GM12864 (cell line): ENCODE measurements around the gene NPAS1.
A peak's percentile ranks its signal among the peaks of the same experiment; 100 is the strongest.
"Not testable (repeated sequence)": the region's sequence is repeated elsewhere in the genome, so short reads cannot be mapped to it uniquely, and the experiment has no call there.

Experiments used
- DNase-seq: peaks from one replicate; pipeline ENCODE4 v3.0.0-alpha.2; 2011; ENCODE audit warnings: low read depth
- H3K4me3 ChIP-seq: 2 replicates; pipeline ENCODE4 v1.5.1; 2011; ENCODE audit warnings: mild to moderate bottlenecking, low read depth, low read length, control low read depth
- TF ChIP-seq, protein P1 (sequence below): IDR thresholded peaks from 2 replicates; pipeline ENCODE4 v1.5.1; 2011; ENCODE audit warnings: low read depth, mild to moderate bottlenecking, moderate library complexity, low read length, control low read depth, inconsistent platforms; ENCODE audit errors: missing control alignments

NPAS1 gene

DNA sequence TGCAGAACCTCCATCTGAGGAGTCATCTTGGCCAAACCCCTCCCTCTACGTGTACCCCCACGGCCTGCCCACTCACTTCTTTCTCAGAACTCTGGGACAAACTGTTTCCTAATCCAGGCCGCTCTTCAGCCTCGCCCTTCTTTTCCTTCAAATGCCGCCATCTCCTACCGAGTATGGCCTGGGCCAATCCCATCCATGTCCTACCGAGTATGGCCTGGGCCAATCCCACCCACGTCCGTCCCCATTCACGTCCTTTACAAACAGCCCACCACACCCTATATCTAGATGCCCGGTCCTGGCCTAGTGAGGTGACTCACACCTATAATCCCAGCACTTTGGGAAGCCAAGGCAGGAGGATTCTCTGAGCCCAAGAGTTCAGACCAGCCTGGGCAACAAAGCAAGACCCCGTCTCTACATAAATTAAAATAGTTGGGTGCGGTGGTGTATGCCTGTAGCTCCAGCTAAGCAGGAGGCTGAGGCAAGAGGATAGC lies 27.7 kb downstream of the NPAS1 start:
- DNase-seq, result no peak
- TF ChIP-seq, protein P1, sequence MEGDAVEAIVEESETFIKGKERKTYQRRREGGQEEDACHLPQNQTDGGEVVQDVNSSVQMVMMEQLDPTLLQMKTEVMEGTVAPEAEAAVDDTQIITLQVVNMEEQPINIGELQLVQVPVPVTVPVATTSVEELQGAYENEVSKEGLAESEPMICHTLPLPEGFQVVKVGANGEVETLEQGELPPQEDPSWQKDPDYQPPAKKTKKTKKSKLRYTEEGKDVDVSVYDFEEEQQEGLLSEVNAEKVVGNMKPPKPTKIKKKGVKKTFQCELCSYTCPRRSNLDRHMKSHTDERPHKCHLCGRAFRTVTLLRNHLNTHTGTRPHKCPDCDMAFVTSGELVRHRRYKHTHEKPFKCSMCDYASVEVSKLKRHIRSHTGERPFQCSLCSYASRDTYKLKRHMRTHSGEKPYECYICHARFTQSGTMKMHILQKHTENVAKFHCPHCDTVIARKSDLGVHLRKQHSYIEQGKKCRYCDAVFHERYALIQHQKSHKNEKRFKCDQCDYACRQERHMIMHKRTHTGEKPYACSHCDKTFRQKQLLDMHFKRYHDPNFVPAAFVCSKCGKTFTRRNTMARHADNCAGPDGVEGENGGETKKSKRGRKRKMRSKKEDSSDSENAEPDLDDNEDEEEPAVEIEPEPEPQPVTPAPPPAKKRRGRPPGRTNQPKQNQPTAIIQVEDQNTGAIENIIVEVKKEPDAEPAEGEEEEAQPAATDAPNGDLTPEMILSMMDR, result no peak
- peak overlapping the region; percentile 77 for H3K4me3 ChIP-seq

DNA sequence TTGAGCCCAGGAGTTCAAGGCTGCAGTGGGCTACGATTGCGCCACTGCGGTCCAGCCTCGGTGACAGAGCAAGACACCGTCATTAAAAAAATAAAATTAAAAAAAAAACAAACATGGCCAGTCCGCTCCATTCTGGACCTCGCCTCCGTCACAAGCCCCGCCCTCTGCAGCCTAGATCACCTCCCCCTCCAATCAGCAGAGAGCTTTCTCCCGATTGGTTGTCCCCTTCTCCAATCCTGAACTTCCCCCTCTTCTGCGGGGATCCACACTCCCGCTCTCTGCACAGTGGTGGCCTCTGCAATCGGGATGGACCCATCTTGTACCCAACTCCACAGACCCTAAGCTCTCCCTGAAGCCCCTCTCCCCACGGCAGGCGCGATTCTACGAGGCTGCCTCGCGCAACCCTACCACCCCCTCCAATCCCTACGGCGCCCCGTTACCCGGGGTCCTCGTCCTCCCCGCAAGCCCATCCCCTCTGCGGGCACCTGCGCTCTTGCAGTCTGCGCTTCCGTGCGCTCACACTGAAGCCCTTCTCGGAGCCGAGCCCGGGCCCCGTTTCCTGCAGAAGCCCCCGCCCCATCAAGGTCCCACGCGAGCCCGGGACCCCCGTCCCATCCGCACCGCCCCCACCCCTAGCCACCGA lies 28.2 kb downstream of the NPAS1 start:
- peak; percentile 67 for DNase-seq
- TF ChIP-seq, protein P1, result no peak
- peak overlapping the region; percentile 77 for H3K4me3 ChIP-seq

DNA sequence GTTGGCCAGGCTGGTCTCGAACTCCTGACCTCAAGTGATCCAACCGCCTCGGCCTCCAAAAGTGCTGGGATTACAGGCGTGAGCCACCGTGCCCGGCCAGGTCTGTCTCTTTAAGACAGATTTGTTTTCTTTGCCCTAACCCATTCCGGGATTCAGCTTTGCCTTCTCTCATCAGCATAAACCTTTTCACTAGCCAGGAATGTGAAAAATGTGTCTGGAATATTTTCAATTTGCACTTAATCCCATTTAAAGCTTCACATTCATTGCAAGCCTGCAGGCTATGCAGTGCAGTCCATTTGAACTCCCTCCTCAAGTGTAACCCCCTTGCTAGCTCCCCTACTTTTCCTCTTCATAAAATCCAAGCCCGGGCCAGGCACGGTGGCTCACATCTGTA lies 29.7 kb downstream of the NPAS1 start:
- no peak for DNase-seq

GRCh38 chr19:47050562-47050961 lies 30.9 kb downstream of the NPAS1 start:
- not testable (repeated sequence) for H3K4me3 ChIP-seq, DNase-seq

More for the DNA sequence above, 29.7 kb downstream of the NPAS1 start:
- TF ChIP-seq, protein P1, result no peak
- peak overlapping the region; percentile 21; the same call in 1 of the 2 replicates for H3K4me3 ChIP-seq

- DNase-seq, result no peak
- TF ChIP-seq, protein P1, result no peak
- H3K4me3 ChIP-seq, result no peak overlapping the region
Observed at GRCh38 chr19:47056411-47056810, 36.8 kb downstream of the NPAS1 start.

GRCh38 chr19:47057328-47057727 lies 37.7 kb downstream of the NPAS1 start:
- no peak overlapping the region for H3K4me3 ChIP-seq
- DNase-seq, result no peak
- TF ChIP-seq, protein P1, result no peak

GRCh38 chr19:47058621-47059022 lies 39.0 kb downstream of the NPAS1 start:
- no peak for DNase-seq
- TF ChIP-seq, protein P1, result no peak
- H3K4me3 ChIP-seq, result no peak overlapping the region
